HCT116 (cell line): Measurements from ENCODE around the gene SLC30A9. TPM values are rescaled to one million over a fixed set of nuclear protein-coding genes. Genes with fewer than 3 reads are reported as not detected.

Source experiments
- ATAC-seq: fragments of 200-7000 bp; cut with Tn5 transposase; 2 replicates; pipeline ENCODE4 v1.9.1; 2020; ENCODE audit warnings: mild to moderate bottlenecking, moderate library complexity
- BruUV-seq: library from RNA; stranded (reverse); fragments of 400-500 nt; replicated peaks from 2 replicates; lab custom pipeline; 2021; lab: Mats Ljungman, UMichigan
- CTCF ChIA-PET: fragments of 300-600 bp; sonication (Branson Sonifier 250); formaldehyde crosslinking; loops from one replicate; lab custom pipeline; 2021; ENCODE audit warnings: antibody characterized with exemption; lab: Charles Lee
- POLR2A ChIA-PET: fragments of 300-600, 350-600 bp; sonication (Branson Sonifier 250); formaldehyde crosslinking; loops from one replicate; lab custom pipeline; 2021; ENCODE audit warnings: antibody characterized with exemption; lab: Charles Lee
- RAD21 ChIA-PET, 2 experiments: fragments of 300-600 bp; sonication (Branson Sonifier 250); formaldehyde crosslinking; loops; one replicate each; lab custom pipeline; 2023; ENCODE audit warnings: low total read pairs in 2 of 2; ENCODE audit not compliant: uncharacterized antibody in 2 of 2, unreplicated experiment in 2 of 2, low non-redundant PET in 1 of 2; lab: Charles Lee
- DNase-seq: peaks from one replicate; pipeline ENCODE4 v3.0.0-alpha.2; 2010; ENCODE audit warnings: low read depth, low spot score
- H2AFZ ChIP-seq: fragments of 200-600 bp; shearing (Covaris generic), sonication (generic); 2 replicates; pipeline ENCODE4 v1.6.1; 2017; ENCODE audit warnings: low read depth, mixed run types, mixed read lengths, antibody characterized with exemption, low read length; ENCODE audit not compliant: poor library complexity, severe bottlenecking
- H3K27ac ChIP-seq: 2 replicates; pipeline ENCODE4 v1.5.1; 2012; ENCODE audit warnings: low read depth, low read length
- H3K27me3 ChIP-seq: fragments of 200-600 bp; sonication (generic); 2 replicates; pipeline ENCODE4 v1.6.1; 2016; ENCODE audit warnings: mixed run types, low read length, mixed read lengths; ENCODE audit not compliant: insufficient read depth
- H3K36me3 ChIP-seq, 2 experiments: fragments of 200-500 bp in 1 of 2; fragments of 200-600 bp in 1 of 2; sonication (Bioruptor generic) in 1 of 2; sonication (generic) in 1 of 2; 2 replicates each; pipeline versions ENCODE4 v1.5.1 to v1.6.1; 2014 to 2016; ENCODE audit warnings: low read length in 2 of 2, inconsistent platforms in 1 of 2, mixed read lengths in 1 of 2, mixed run types in 1 of 2; ENCODE audit not compliant: insufficient read depth in 2 of 2, control insufficient read depth in 1 of 2
- H3K4me1 ChIP-seq, 2 experiments: fragments of 200-600 bp in 1 of 2; sonication (generic) in 1 of 2; 2 replicates each; pipeline versions ENCODE4 v1.5.1 to v1.6.1; 2012 to 2017; ENCODE audit warnings: low read length in 2 of 2, inconsistent platforms in 1 of 2, mild to moderate bottlenecking in 1 of 2, mixed read lengths in 1 of 2, mixed run types in 1 of 2, moderate library complexity in 1 of 2; ENCODE audit not compliant: insufficient read depth in 2 of 2, control insufficient read depth in 1 of 2
- H3K4me2 ChIP-seq: fragments of 200-600 bp; sonication (generic); 2 replicates; pipeline ENCODE4 v1.6.1; 2017; ENCODE audit warnings: mixed run types, low read length, mixed read lengths
- H3K4me3 ChIP-seq, 2 experiments: fragments of 200-600 bp in 1 of 2; sonication (generic) in 1 of 2; replicated peaks in 1 of 2; 2 replicates each; pipeline ENCODE4 v1.5.1; 2011 to 2016; ENCODE audit warnings: low read length in 2 of 2, control low read depth in 1 of 2, low read depth in 1 of 2, mild to moderate bottlenecking in 1 of 2, mixed read lengths in 1 of 2, mixed run types in 1 of 2
- H3K79me2 ChIP-seq: fragments of 200-600 bp; sonication (generic); 2 replicates; pipeline ENCODE4 v1.6.1; 2017; ENCODE audit warnings: mild to moderate bottlenecking, mixed run types, low read length, moderate library complexity, mixed read lengths; ENCODE audit not compliant: insufficient read depth
- H3K9ac ChIP-seq: fragments of 200-600 bp; sonication (generic); 2 replicates; pipeline ENCODE4 v1.6.1; 2016; ENCODE audit warnings: low read length, mixed read lengths
- H3K9me2 ChIP-seq: fragments of 200-600 bp; sonication (generic), shearing (Covaris generic); 2 replicates; pipeline ENCODE4 v1.6.1; 2017; ENCODE audit warnings: mixed run types, mild to moderate bottlenecking, moderate library complexity; ENCODE audit not compliant: insufficient read depth
- H3K9me3 ChIP-seq, 2 experiments: fragments of 200-500 bp in 1 of 2; fragments of 200-600 bp in 1 of 2; sonication (Bioruptor generic) in 1 of 2; sonication (generic) in 1 of 2; 2 replicates each; pipeline ENCODE4 v1.6.1; 2014 to 2017; ENCODE audit warnings: low read length in 2 of 2, mixed read lengths in 2 of 2, inconsistent platforms in 1 of 2, low read depth in 1 of 2, mild to moderate bottlenecking in 1 of 2, mixed run types in 1 of 2, moderate library complexity in 1 of 2; ENCODE audit not compliant: control insufficient read depth in 1 of 2, insufficient read depth in 1 of 2
- H4K20me1 ChIP-seq: fragments of 200-600 bp; sonication (generic), shearing (Covaris generic); 2 replicates; pipeline ENCODE4 v1.6.1; 2017; ENCODE audit warnings: mixed run types, mild to moderate bottlenecking, moderate library complexity; ENCODE audit not compliant: insufficient read depth
- EGR1 ChIP-seq: IDR thresholded peaks from 2 replicates; pipeline ENCODE4 v1.6.1; 2012; ENCODE audit warnings: low read depth
- ELF1 ChIP-seq: IDR thresholded peaks from 2 replicates; pipeline ENCODE4 v1.6.1; 2012; ENCODE audit warnings: low read depth, borderline replicate concordance
- EZH2phosphoT487 ChIP-seq: fragments of 200-600 bp; IDR thresholded peaks from 2 replicates; pipeline ENCODE4 v1.6.1; 2018; ENCODE audit warnings: antibody characterized with exemption, borderline replicate concordance
- POLR2A ChIP-seq: IDR thresholded peaks from 2 replicates; pipeline ENCODE4 v1.7.0; 2011; ENCODE audit warnings: borderline replicate concordance; ENCODE audit not compliant: insufficient read depth, insufficient read length; ENCODE audit errors: extremely low read depth
- SP1 ChIP-seq: IDR thresholded peaks from 2 replicates; pipeline ENCODE4 v1.6.1; 2012; ENCODE audit warnings: low read depth
- SRF ChIP-seq: IDR thresholded peaks from 2 replicates; pipeline ENCODE4 v1.6.1; 2012; ENCODE audit warnings: low read depth
- TCF7L2 ChIP-seq: IDR thresholded peaks from 2 replicates; pipeline ENCODE4 v1.7.0; 2011; ENCODE audit warnings: borderline replicate concordance, inconsistent platforms; ENCODE audit not compliant: insufficient read depth, insufficient read length; ENCODE audit errors: extremely low read depth
- YY1 ChIP-seq: IDR thresholded peaks from 2 replicates; pipeline ENCODE4 v1.6.1; 2011; ENCODE audit warnings: low read length, low read depth, moderate library complexity, mild to moderate bottlenecking; ENCODE audit not compliant: insufficient replicate concordance; ENCODE audit errors: extremely low read depth
- ZNF274 ChIP-seq: fragments of 200-500 bp; sonication (Bioruptor generic); IDR thresholded peaks from 2 replicates; pipeline ENCODE4 v1.6.1; 2014; ENCODE audit warnings: mild to moderate bottlenecking, low read depth, low read length, inconsistent platforms
- intact Hi-C: fragments of 100-400 bp; cut with micrococcal nuclease; formaldehyde crosslinking; loops from 2 replicates; pipeline ENCODE4 v1.10.0; 2022
- total RNA-seq: library from RNA; stranded (reverse); gene quantifications from one replicate; pipeline ENCODE4 v1.2.1, GENCODE V29; 2021; ENCODE audit not compliant: unreplicated experiment
- TF ChIP-seq, protein P1 (sequence below): IDR thresholded peaks from 2 replicates; pipeline ENCODE4 v1.6.1; 2012
- TF ChIP-seq, protein P2 (sequence below): IDR thresholded peaks from 2 replicates; pipeline ENCODE4 v1.6.1; 2011; ENCODE audit warnings: mild to moderate bottlenecking, low read length, moderate library complexity; ENCODE audit not compliant: insufficient replicate concordance; ENCODE audit errors: extremely low read depth
- TF ChIP-seq, protein P3 (sequence below): IDR thresholded peaks from 2 replicates; pipeline ENCODE4 v1.6.1; 2012
- TF ChIP-seq, protein P4 (sequence below): IDR thresholded peaks from 2 replicates; pipeline ENCODE4 v1.6.1; 2012; ENCODE audit warnings: low read depth

SLC30A9 gene
- total RNA-seq, 1 experiment from 2014 or later: 67.4 TPM

DNA sequence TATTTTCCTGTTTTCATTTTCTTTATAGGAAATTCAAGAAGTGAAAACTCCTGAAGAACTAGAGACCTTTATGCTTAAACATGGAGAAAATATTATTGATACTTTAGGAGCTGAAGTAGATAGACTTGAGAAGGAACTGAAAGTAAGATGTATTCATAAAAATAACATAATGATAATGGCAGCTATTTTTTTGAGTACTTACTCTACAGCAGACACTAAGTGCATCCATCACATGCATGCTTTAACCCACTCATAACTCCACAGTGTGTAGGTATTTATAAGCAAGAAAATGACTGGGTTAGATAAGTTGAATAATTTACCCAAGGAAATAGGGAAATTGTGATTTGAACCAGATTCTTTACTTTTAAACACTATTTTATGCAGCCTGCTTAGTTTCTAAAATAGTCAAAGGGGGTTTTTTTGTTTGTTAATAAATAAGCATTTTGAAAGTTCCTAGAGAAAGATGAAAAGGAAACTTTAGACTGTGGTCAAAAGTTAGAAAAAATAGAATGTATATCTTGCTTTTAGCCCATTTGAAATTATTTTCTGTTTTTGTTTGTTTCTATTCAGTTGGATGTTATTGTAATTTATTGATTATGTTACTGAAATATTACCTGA is 88.0 kb downstream of the SLC30A9 start:
- Histone ChIP-seq H3K27ac (no peak overlapping the region), H3K79me2 (no peaks in the 10 kb centered on the region)
- POLR2A ChIA-PET: no interaction called here
- no TSS peak for BruUV-seq
- TF ChIP-seq YY1 (no peak), EGR1 (no peak), EZH2phosphoT487 (no peak), TCF7L2 (no peak), SRF (no peak), POLR2A (no peak), SP1 (no peak), ELF1 (no peak), ZNF274 (no peak)
- TF ChIP-seq, protein P1, sequence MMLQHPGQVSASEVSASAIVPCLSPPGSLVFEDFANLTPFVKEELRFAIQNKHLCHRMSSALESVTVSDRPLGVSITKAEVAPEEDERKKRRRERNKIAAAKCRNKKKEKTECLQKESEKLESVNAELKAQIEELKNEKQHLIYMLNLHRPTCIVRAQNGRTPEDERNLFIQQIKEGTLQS: no peak
- TF ChIP-seq, protein P2, sequence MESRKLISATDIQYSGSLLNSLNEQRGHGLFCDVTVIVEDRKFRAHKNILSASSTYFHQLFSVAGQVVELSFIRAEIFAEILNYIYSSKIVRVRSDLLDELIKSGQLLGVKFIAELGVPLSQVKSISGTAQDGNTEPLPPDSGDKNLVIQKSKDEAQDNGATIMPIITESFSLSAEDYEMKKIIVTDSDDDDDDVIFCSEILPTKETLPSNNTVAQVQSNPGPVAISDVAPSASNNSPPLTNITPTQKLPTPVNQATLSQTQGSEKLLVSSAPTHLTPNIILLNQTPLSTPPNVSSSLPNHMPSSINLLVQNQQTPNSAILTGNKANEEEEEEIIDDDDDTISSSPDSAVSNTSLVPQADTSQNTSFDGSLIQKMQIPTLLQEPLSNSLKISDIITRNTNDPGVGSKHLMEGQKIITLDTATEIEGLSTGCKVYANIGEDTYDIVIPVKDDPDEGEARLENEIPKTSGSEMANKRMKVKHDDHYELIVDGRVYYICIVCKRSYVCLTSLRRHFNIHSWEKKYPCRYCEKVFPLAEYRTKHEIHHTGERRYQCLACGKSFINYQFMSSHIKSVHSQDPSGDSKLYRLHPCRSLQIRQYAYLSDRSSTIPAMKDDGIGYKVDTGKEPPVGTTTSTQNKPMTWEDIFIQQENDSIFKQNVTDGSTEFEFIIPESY: no peak
- TF ChIP-seq, protein P3, sequence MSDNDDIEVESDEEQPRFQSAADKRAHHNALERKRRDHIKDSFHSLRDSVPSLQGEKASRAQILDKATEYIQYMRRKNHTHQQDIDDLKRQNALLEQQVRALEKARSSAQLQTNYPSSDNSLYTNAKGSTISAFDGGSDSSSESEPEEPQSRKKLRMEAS: no peak
- TF ChIP-seq, protein P4, sequence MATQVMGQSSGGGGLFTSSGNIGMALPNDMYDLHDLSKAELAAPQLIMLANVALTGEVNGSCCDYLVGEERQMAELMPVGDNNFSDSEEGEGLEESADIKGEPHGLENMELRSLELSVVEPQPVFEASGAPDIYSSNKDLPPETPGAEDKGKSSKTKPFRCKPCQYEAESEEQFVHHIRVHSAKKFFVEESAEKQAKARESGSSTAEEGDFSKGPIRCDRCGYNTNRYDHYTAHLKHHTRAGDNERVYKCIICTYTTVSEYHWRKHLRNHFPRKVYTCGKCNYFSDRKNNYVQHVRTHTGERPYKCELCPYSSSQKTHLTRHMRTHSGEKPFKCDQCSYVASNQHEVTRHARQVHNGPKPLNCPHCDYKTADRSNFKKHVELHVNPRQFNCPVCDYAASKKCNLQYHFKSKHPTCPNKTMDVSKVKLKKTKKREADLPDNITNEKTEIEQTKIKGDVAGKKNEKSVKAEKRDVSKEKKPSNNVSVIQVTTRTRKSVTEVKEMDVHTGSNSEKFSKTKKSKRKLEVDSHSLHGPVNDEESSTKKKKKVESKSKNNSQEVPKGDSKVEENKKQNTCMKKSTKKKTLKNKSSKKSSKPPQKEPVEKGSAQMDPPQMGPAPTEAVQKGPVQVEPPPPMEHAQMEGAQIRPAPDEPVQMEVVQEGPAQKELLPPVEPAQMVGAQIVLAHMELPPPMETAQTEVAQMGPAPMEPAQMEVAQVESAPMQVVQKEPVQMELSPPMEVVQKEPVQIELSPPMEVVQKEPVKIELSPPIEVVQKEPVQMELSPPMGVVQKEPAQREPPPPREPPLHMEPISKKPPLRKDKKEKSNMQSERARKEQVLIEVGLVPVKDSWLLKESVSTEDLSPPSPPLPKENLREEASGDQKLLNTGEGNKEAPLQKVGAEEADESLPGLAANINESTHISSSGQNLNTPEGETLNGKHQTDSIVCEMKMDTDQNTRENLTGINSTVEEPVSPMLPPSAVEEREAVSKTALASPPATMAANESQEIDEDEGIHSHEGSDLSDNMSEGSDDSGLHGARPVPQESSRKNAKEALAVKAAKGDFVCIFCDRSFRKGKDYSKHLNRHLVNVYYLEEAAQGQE: no peak
- TF ChIP-seq, all 23 proteins: peak for 0
- no peak for DNase-seq
- H3K27me3 ChIP-seq: no peaks in the 10 kb centered on the region
- H4K20me1 ChIP-seq: no peaks in the 10 kb centered on the region; the same call in 1 of the 2 replicates
- H3K9me2 ChIP-seq: no peaks in the 10 kb centered on the region
- H3K9me3 ChIP-seq: no peaks in the 10 kb centered on the region
- no peak overlapping the region for H3K9ac ChIP-seq
- no peak for ATAC-seq
- no peak overlapping the region for H2AFZ ChIP-seq
- H3K4me1 ChIP-seq: no peaks in the 10 kb centered on the region
- no peak overlapping the region for H3K4me2 ChIP-seq
- no peaks in the 10 kb centered on the region for H3K36me3 ChIP-seq
- H3K4me3 ChIP-seq: no peak overlapping the region
- RAD21 ChIA-PET: no interaction called here
- CTCF ChIA-PET: no interaction called here
- intact Hi-C loops: no loop called here
